ACC112 (cell line): ENCODE data around the gene ACE.

Experiments used
- H2AFZ ChIP-seq: fragments of 200-600 bp; sonication (generic); one replicate; pipeline ENCODE4 v1.6.0; 2017; ENCODE audit warnings: antibody characterized with exemption, low read length; ENCODE audit not compliant: unreplicated experiment
- H3K27ac ChIP-seq: fragments of 200-600 bp; sonication (generic); 2 replicates; pipeline ENCODE4 v1.5.1; 2014; ENCODE audit warnings: low read depth, mild to moderate bottlenecking, antibody characterized with exemption, low read length, moderate library complexity
- H3K27me3 ChIP-seq: fragments of 200-600 bp; sonication (generic); 2 replicates; pipeline ENCODE4 v1.6.1; 2014; ENCODE audit warnings: mild to moderate bottlenecking, antibody characterized with exemption, low read length, moderate library complexity, mixed read lengths; ENCODE audit not compliant: insufficient read depth
- H3K36me3 ChIP-seq: fragments of 200-600 bp; sonication (generic); 2 replicates; pipeline ENCODE4 v1.6.1; 2016; ENCODE audit warnings: mild to moderate bottlenecking, antibody characterized with exemption, low read length, moderate library complexity, mixed read lengths; ENCODE audit not compliant: insufficient read depth
- H3K4me1 ChIP-seq: fragments of 200-600 bp; sonication (generic); one replicate; pipeline ENCODE4 v1.6.1; 2016; ENCODE audit warnings: low read length, mixed read lengths; ENCODE audit not compliant: insufficient read depth, unreplicated experiment, control insufficient read depth
- H3K4me3 ChIP-seq: fragments of 200-600 bp; sonication (generic); 2 replicates; pipeline ENCODE4 v1.5.1; 2014; ENCODE audit warnings: mild to moderate bottlenecking, low read depth, low read length
- H3K79me2 ChIP-seq: fragments of 200-600 bp; sonication (generic); one replicate; pipeline ENCODE4 v1.6.0; 2016; ENCODE audit warnings: low read length; ENCODE audit not compliant: control insufficient read depth, unreplicated experiment, insufficient read depth

ACE gene

GRCh38 chr17:63483038-63483437 is 6.2 kb downstream of the ACE start:
- Histone ChIP-seq H3K4me3 (no peak overlapping the region), H3K4me1 (peaks cover 7% of the 10 kb centered on the region), H3K79me2 (no peaks in the 10 kb centered on the region), H3K27me3 (no peaks in the 10 kb centered on the region), H3K27ac (no peak overlapping the region), H3K36me3 (no peaks in the 10 kb centered on the region), H2AFZ (no peak overlapping the region)

GRCh38 chr17:63483655-63484575 is 7.1 kb downstream of the ACE start:
- Histone ChIP-seq H3K4me1 (no peaks in the 10 kb centered on the region), H3K36me3 (no peaks in the 10 kb centered on the region), H3K27me3 (no peaks in the 10 kb centered on the region), H2AFZ (no peak overlapping the region), H3K27ac (no peak overlapping the region), H3K79me2 (no peaks in the 10 kb centered on the region), H3K4me3 (no peak overlapping the region)

- Histone ChIP-seq H2AFZ (no peak overlapping the region), H3K36me3 (no peaks in the 10 kb centered on the region), H3K27ac (no peak overlapping the region), H3K4me1 (no peaks in the 10 kb centered on the region), H3K27me3 (no peaks in the 10 kb centered on the region), H3K79me2 (no peaks in the 10 kb centered on the region), H3K4me3 (no peak overlapping the region)
These were observed 9.6 kb downstream of the ACE start for GRCh38 chr17:63486317-63487013.

GRCh38 chr17:63487014-63487339 is 10.1 kb downstream of the ACE start:
- Histone ChIP-seq H2AFZ (no peak overlapping the region), H3K36me3 (no peaks in the 10 kb centered on the region), H3K79me2 (no peaks in the 10 kb centered on the region), H3K4me3 (no peak overlapping the region), H3K27me3 (no peaks in the 10 kb centered on the region), H3K4me1 (no peaks in the 10 kb centered on the region), H3K27ac (no peak overlapping the region)

- Histone ChIP-seq H3K27ac (no peak overlapping the region), H3K79me2 (no peaks in the 10 kb centered on the region), H3K27me3 (no peaks in the 10 kb centered on the region), H3K36me3 (no peaks in the 10 kb centered on the region), H2AFZ (no peak overlapping the region), H3K4me3 (no peak overlapping the region), H3K4me1 (no peaks in the 10 kb centered on the region)
These were observed 12.0 kb downstream of the ACE start for GRCh38 chr17:63488851-63489250.

- no peak overlapping the region for H3K4me3 ChIP-seq
- H3K79me2 ChIP-seq, result no peaks in the 10 kb centered on the region
- no peaks in the 10 kb centered on the region for H3K27me3 ChIP-seq
- H3K4me1 ChIP-seq, result no peaks in the 10 kb centered on the region
- H2AFZ ChIP-seq, result no peak overlapping the region
- H3K27ac ChIP-seq, result no peak overlapping the region
- H3K36me3 ChIP-seq, result no peaks in the 10 kb centered on the region
These were observed 12.4 kb downstream of the ACE start for GRCh38 chr17:63489291-63489690.

- H3K27me3 ChIP-seq, result no peaks in the 10 kb centered on the region
- H2AFZ ChIP-seq, result no peak overlapping the region
These were observed 13.5 kb downstream of the ACE start for GRCh38 chr17:63490329-63490728.

GRCh38 chr17:63490858-63491400 is 14.1 kb downstream of the ACE start:
- no peaks in the 10 kb centered on the region for H3K27me3 ChIP-seq

More at GRCh38 chr17:63490329-63490728, 13.5 kb downstream of the ACE start:
- no peaks in the 10 kb centered on the region for H3K79me2 ChIP-seq
- no peak overlapping the region for H3K4me3 ChIP-seq
- no peaks in the 10 kb centered on the region for H3K4me1 ChIP-seq
- no peaks in the 10 kb centered on the region for H3K36me3 ChIP-seq
- H3K27ac ChIP-seq, result no peak overlapping the region

GRCh38 chr17:63491413-63491812 is 14.6 kb downstream of the ACE start:
- Histone ChIP-seq H3K27me3 (no peaks in the 10 kb centered on the region), H3K36me3 (no peaks in the 10 kb centered on the region), H3K4me1 (no peaks in the 10 kb centered on the region), H3K4me3 (no peak overlapping the region), H2AFZ (no peak overlapping the region), H3K27ac (no peak overlapping the region), H3K79me2 (no peaks in the 10 kb centered on the region)

More at GRCh38 chr17:63490858-63491400, 14.1 kb downstream of the ACE start:
- no peak overlapping the region for H3K27ac ChIP-seq
- H3K4me3 ChIP-seq, result no peak overlapping the region
- no peak overlapping the region for H2AFZ ChIP-seq
- no peaks in the 10 kb centered on the region for H3K79me2 ChIP-seq
- H3K4me1 ChIP-seq, result no peaks in the 10 kb centered on the region
- H3K36me3 ChIP-seq, result no peaks in the 10 kb centered on the region

- no peaks in the 10 kb centered on the region for H3K36me3 ChIP-seq
- no peaks in the 10 kb centered on the region for H3K79me2 ChIP-seq
- H3K27me3 ChIP-seq, result no peaks in the 10 kb centered on the region
- no peak overlapping the region for H2AFZ ChIP-seq
- no peak overlapping the region for H3K4me3 ChIP-seq
- no peak overlapping the region for H3K27ac ChIP-seq
- no peaks in the 10 kb centered on the region for H3K4me1 ChIP-seq
These were observed 15.2 kb downstream of the ACE start for GRCh38 chr17:63491977-63492618.
